RWPE1 (cell line): Measurements from ENCODE around the gene ANO7.

Experiments
- CTCF ChIA-PET: fragments of 350-600 bp; sonication (Branson Sonifier 250); formaldehyde crosslinking; extraction: SDS; loops from one replicate; lab custom pipeline; 2021; lab: Yijun Ruan, JAX
- POLR2A ChIA-PET: fragments of 400-600 bp; formaldehyde crosslinking; extraction: SDS; loops from one replicate; lab custom pipeline; 2020; ENCODE audit warnings: antibody characterized with exemption; ENCODE audit not compliant: low non-redundant PET; lab: Yijun Ruan, JAX
- DNase-seq: peaks from one replicate; pipeline ENCODE4 v3.0.0; 2012; ENCODE audit warnings: low spot score
- H3K27ac ChIP-seq: fragments of 450-650 bp; 2 replicates; pipeline ENCODE4 v1.5.1; 2017
- CTCF ChIP-seq: fragments of 450-650 bp; conservative IDR thresholded peaks from 2 replicates; pipeline ENCODE4 v1.5.1; 2017; ENCODE audit warnings: low read depth, mild to moderate bottlenecking

Gene ANO7

GRCh38 chr2:241168366-241168765, 20.1 kb upstream of the ANO7 start:
- no peak for TF ChIP-seq CTCF
- no peak for DNase-seq
- ChIA-PET CTCF (no interaction called here), POLR2A (no interaction called here)
- no peak overlapping the region for H3K27ac ChIP-seq

- no peak for DNase-seq
- TF ChIP-seq CTCF, result no peak
- ChIA-PET POLR2A (no interaction called here), CTCF (interaction anchor here (0.5 to 0.6 kb wide), 3 partner anchors 62 to 280 kb away, joined by 3 to 4 read pairs (median 3); partner anchors contain the start of gene MTERF4)
- no peak overlapping the region for H3K27ac ChIP-seq
Observed at GRCh38 chr2:241173557-241173956, 14.9 kb upstream of the ANO7 start.

GRCh38 chr2:241177526-241178334, 10.7 kb upstream of the ANO7 start:
- no peak for DNase-seq
- POLR2A ChIA-PET, result no interaction called here
- CTCF ChIA-PET, result interaction anchor here (0.5 kb wide), 1 partner anchor 38 kb away, joined by 3 read pairs; no protein-coding TSS in a partner anchor
- TF ChIP-seq CTCF, result no peak
- no peak overlapping the region for H3K27ac ChIP-seq

- no peak for DNase-seq
- ChIA-PET POLR2A (no interaction called here), CTCF (interaction anchor here (0.7 kb wide), 1 partner anchor 36 kb away, joined by 3 read pairs; no protein-coding TSS in a partner anchor)
- no peak overlapping the region for H3K27ac ChIP-seq
- TF ChIP-seq CTCF, result no peak
Observed at GRCh38 chr2:241178961-241179360, 9.5 kb upstream of the ANO7 start.

- ChIA-PET CTCF (no interaction called here), POLR2A (interaction anchor here (0.6 kb wide), 1 partner anchor 1154 kb away, joined by 8 read pairs; no protein-coding TSS in a partner anchor)
- no peak overlapping the region for H3K27ac ChIP-seq
- no peak for TF ChIP-seq CTCF
- DNase-seq, result no peak
Observed at GRCh38 chr2:241179899-241180298, 8.6 kb upstream of the ANO7 start.

- CTCF ChIA-PET, result no interaction called here
- no peak overlapping the region for H3K27ac ChIP-seq
- POLR2A ChIA-PET, result no interaction called here
- no peak for DNase-seq
- no peak for TF ChIP-seq CTCF
Observed at GRCh38 chr2:241180495-241180894, 8.0 kb upstream of the ANO7 start.
